IMR-90 (cell line): ENCODE data around the gene CEBPG. TPM values are rescaled to one million over a fixed set of nuclear protein-coding genes. Genes with fewer than 3 reads are reported as not detected.

Experiments
- ATAC-seq: fragments of 200-7000 bp; cut with Tn5 transposase; 2 replicates; pipeline ENCODE4 v1.9.1; 2020; ENCODE audit warnings: low read depth, mild to moderate bottlenecking, moderate library complexity
- BruUV-seq: library from RNA; stranded (reverse); fragments of 400-500 nt; replicated peaks from 2 replicates; lab custom pipeline; 2021; lab: Mats Ljungman, UMichigan
- CTCF ChIA-PET: fragments of 300-600 bp; formaldehyde crosslinking; extraction: SDS; loops from one replicate; lab custom pipeline; 2021; ENCODE audit warnings: antibody characterized with exemption; lab: Yijun Ruan, JAX
- POLR2A ChIA-PET: fragments of 300-600 bp; sonication (Branson Sonifier 250); formaldehyde crosslinking; loops from one replicate; lab custom pipeline; 2022; ENCODE audit warnings: antibody characterized with exemption; ENCODE audit not compliant: unreplicated experiment; lab: Charles Lee
- DNase-seq: peaks from one replicate; pipeline ENCODE4 v3.0.0; 2013
- H2AFZ ChIP-seq: replicated peaks from 2 replicates; pipeline ENCODE3; 2013; ENCODE audit warnings: low read length, mild to moderate bottlenecking; ENCODE audit not compliant: poor library complexity
- H2AK5ac ChIP-seq: 2 replicates; pipeline ENCODE4 v1.6.1; 2013; ENCODE audit warnings: low read depth, low read length, inconsistent platforms
- H2AK9ac ChIP-seq: replicated peaks from 2 replicates; pipeline ENCODE3; 2013; ENCODE audit warnings: mild to moderate bottlenecking, low read depth, low read length, moderate library complexity; ENCODE audit not compliant: poor library complexity
- H2BK120ac ChIP-seq: 2 replicates; pipeline ENCODE4 v1.6.1; 2013; ENCODE audit warnings: low read depth, low read length, inconsistent platforms
- H2BK15ac ChIP-seq: 3 replicates; pipeline ENCODE4 v1.6.1; 2013; ENCODE audit warnings: low read depth, low read length, inconsistent platforms
- H2BK20ac ChIP-seq: 2 replicates; pipeline ENCODE4 v1.6.1; 2013; ENCODE audit warnings: low read depth, mild to moderate bottlenecking, inconsistent platforms, low read length, moderate library complexity
- H2BK5ac ChIP-seq: 2 replicates; pipeline ENCODE4 v1.6.1; 2013; ENCODE audit warnings: mild to moderate bottlenecking, low read depth, low read length, inconsistent platforms; ENCODE audit not compliant: poor library complexity, severe bottlenecking
- H3K14ac ChIP-seq: replicated peaks from 2 replicates; pipeline ENCODE4 v1.6.1; 2013; ENCODE audit warnings: low read depth, low read length, inconsistent platforms
- H3K18ac ChIP-seq: 2 replicates; pipeline ENCODE4 v1.6.1; 2013; ENCODE audit warnings: low read depth, low read length, control low read depth
- H3K23ac ChIP-seq: 2 replicates; pipeline ENCODE4 v1.6.1; 2013; ENCODE audit warnings: low read depth, low read length, inconsistent platforms
- H3K27ac ChIP-seq: 2 replicates; pipeline ENCODE4 v1.5.1; 2013; ENCODE audit warnings: mild to moderate bottlenecking, control low read depth, low read length; ENCODE audit not compliant: insufficient read depth
- H3K27me3 ChIP-seq: 2 replicates; pipeline ENCODE4 v1.6.1; 2013; ENCODE audit warnings: low read length; ENCODE audit not compliant: control insufficient read depth, insufficient read depth
- H3K36me3 ChIP-seq: 2 replicates; pipeline ENCODE4 v1.6.1; 2013; ENCODE audit warnings: low read length, mixed read lengths; ENCODE audit not compliant: control insufficient read depth, insufficient read depth
- H3K4ac ChIP-seq: 2 replicates; pipeline ENCODE4 v1.6.1; 2013; ENCODE audit warnings: low read depth, low read length, inconsistent platforms
- H3K4me1 ChIP-seq: 2 replicates; pipeline ENCODE4 v1.6.1; 2013; ENCODE audit warnings: low read length, mixed read lengths; ENCODE audit not compliant: control insufficient read depth, insufficient read depth
- H3K4me2 ChIP-seq: 2 replicates; pipeline ENCODE4 v1.6.1; 2013; ENCODE audit warnings: low read depth, mild to moderate bottlenecking, control low read depth, low read length, moderate library complexity
- H3K4me3 ChIP-seq: 2 replicates; pipeline ENCODE4 v1.5.1; 2013; ENCODE audit warnings: low read depth, mild to moderate bottlenecking, control low read depth, low read length, moderate library complexity; ENCODE audit not compliant: insufficient read depth
- H3K56ac ChIP-seq: 2 replicates; pipeline ENCODE4 v1.6.1; 2013; ENCODE audit warnings: low read length, inconsistent platforms; ENCODE audit not compliant: insufficient read depth; ENCODE audit errors: extremely low read depth
- H3K79me1 ChIP-seq, 2 experiments: 2 replicates each; pipeline ENCODE4 v1.6.1; 2013; ENCODE audit warnings: low read length in 2 of 2, inconsistent platforms in 1 of 2, low read depth in 1 of 2
- H3K9ac ChIP-seq: 2 replicates; pipeline ENCODE4 v1.6.1; 2013; ENCODE audit warnings: low read depth, low read length, control low read depth
- H3K9me1 ChIP-seq: 2 replicates; pipeline ENCODE4 v1.6.1; 2013; ENCODE audit warnings: low read length, inconsistent platforms; ENCODE audit not compliant: insufficient read depth
- H3K9me3 ChIP-seq: 2 replicates; pipeline ENCODE4 v1.6.1; 2013; ENCODE audit warnings: low read length; ENCODE audit not compliant: control insufficient read depth, insufficient read depth
- H4K20me1 ChIP-seq: 2 replicates; pipeline ENCODE4 v1.6.1; 2013; ENCODE audit warnings: low read length, inconsistent platforms; ENCODE audit not compliant: insufficient read depth
- H4K5ac ChIP-seq: 2 replicates; pipeline ENCODE4 v1.6.1; 2013; ENCODE audit warnings: mild to moderate bottlenecking, low read depth, low read length, control low read depth
- H4K8ac ChIP-seq, 2 experiments: 2 replicates each; pipeline ENCODE4 v1.6.1; 2013; ENCODE audit warnings: low read depth in 2 of 2, low read length in 2 of 2, control low read depth in 1 of 2, inconsistent platforms in 1 of 2
- H4K91ac ChIP-seq: 2 replicates; pipeline ENCODE4 v1.6.1; 2013; ENCODE audit warnings: low read depth, low read length, inconsistent platforms; ENCODE audit not compliant: insufficient read depth
- BHLHE40 ChIP-seq: fragments of 150-350 bp; IDR thresholded peaks from 2 replicates; pipeline ENCODE4 v1.6.1; 2016; ENCODE audit warnings: mild to moderate bottlenecking, low read depth, low read length
- CEBPB ChIP-seq: IDR thresholded peaks from 2 replicates; pipeline ENCODE4 v1.6.1; 2012; ENCODE audit warnings: low read depth, low read length, improper control_type of control experiment
- MAFK ChIP-seq: IDR thresholded peaks from 2 replicates; pipeline ENCODE4 v1.6.1; 2012; ENCODE audit warnings: low read depth, low read length, improper control_type of control experiment
- MAZ ChIP-seq: IDR thresholded peaks from 2 replicates; pipeline ENCODE4 v1.6.1; 2012; ENCODE audit warnings: low read depth, mild to moderate bottlenecking, low read length, improper control_type of control experiment, moderate library complexity, borderline replicate concordance
- MXI1 ChIP-seq: IDR thresholded peaks from 2 replicates; pipeline ENCODE4 v1.6.1; 2012; ENCODE audit warnings: low read depth, mild to moderate bottlenecking, low read length, moderate library complexity, borderline replicate concordance
- NFE2L2 ChIP-seq: fragments of 150-350 bp; IDR thresholded peaks from 2 replicates; pipeline ENCODE4 v1.6.1; 2016; ENCODE audit warnings: low read depth, mild to moderate bottlenecking, low read length
- POLR2A ChIP-seq: IDR thresholded peaks from 2 replicates; pipeline ENCODE4 v1.6.1; 2012; ENCODE audit warnings: mild to moderate bottlenecking, low read depth, low read length
- RFX5 ChIP-seq: IDR thresholded peaks from 2 replicates; pipeline ENCODE4 v1.8.0; 2012; ENCODE audit warnings: low read depth, mild to moderate bottlenecking, low read length, moderate library complexity
- WGBS, 2 experiments: methylation state at CpG; one replicate each; pipeline versions ENCODE4 v1.1.5 to v1.1.7; 2013; ENCODE audit warnings: missing lambda C conversion rate in 2 of 2; ENCODE audit not compliant: insufficient read length in 1 of 2; ENCODE audit errors: extremely low coverage in 2 of 2; 5-methylcytosine and 5-hydroxymethylcytosine counted together
- dilution Hi-C: fragments of 300-500 bp; cut with HindIII; formaldehyde crosslinking; loops from one replicate; pipeline ENCODE4 v1.14.3; 2018; ENCODE audit warnings: low sequenced_read_pairs; ENCODE audit not compliant: unreplicated experiment
- in situ Hi-C: fragments of 300-500 bp; cut with MboI; formaldehyde crosslinking; loops from 3 replicates; pipeline ENCODE4 v1.14.3; 2019; ENCODE audit warnings: low sequenced_read_pairs, inconsistent platforms, mixed read lengths
- intact Hi-C: fragments of 100-400 bp; cut with micrococcal nuclease; formaldehyde crosslinking; loops from 2 replicates; pipeline ENCODE4 v1.10.0; 2022
- polyA plus RNA-seq, 3 experiments: library from polyadenylated mRNA; depleted of rRNA; stranded (reverse); fragments of >200 nt; gene quantifications; 2 replicates each; pipeline ENCODE4 v1.2.3, GENCODE V29; 2012; ENCODE audit warnings: low replicate concordance in 1 of 3
- total RNA-seq: library from RNA; depleted of rRNA; stranded (reverse); fragments of >200 nt; gene quantifications from 2 replicates; pipeline ENCODE4 v1.2.3, GENCODE V29; 2012
- TF ChIP-seq, protein P1 (sequence below): fragments of 150-350 bp; IDR thresholded peaks from 2 replicates; pipeline ENCODE4 v1.6.1; 2016; ENCODE audit warnings: low read depth, mild to moderate bottlenecking, low read length, moderate library complexity, borderline replicate concordance

CEBPG gene
- total and polyA plus RNA-seq, 2 of the 4 experiments (the other 2 are of a cell fraction), result 9.2 to 14.3 TPM

DNA sequence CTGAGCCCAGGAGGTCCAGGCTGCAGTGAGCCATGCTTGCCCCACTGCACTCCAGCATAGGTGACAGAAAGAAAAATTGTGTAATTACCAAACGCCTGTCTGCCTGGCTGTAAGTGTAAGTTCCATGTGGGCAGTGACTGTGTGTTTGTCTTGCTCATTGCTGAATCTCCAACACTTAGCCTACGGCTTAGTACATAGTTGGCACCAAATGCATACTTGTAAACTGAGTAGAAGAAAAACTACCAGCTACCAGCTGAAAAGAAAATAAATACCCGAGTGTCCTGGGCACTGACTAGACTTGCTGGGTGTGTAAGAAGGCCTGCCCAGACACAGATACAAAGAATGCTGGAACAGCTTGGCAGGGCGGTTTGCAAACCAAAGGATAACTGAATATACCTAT is 2.7 kb upstream of the CEBPG start:
- Histone ChIP-seq H2BK5ac (no peak overlapping the region), H3K4ac (no peak overlapping the region), H3K36me3 (no peaks in the 10 kb centered on the region), H4K20me1 (peaks cover 16% of the 10 kb centered on the region), H4K8ac (no peak overlapping the region), H3K4me2 (no peak overlapping the region), H3K79me1 (peaks cover 14 to 16% of the 10 kb centered on the region in 2 experiments), H4K5ac (no peak overlapping the region), H2AFZ (no peak overlapping the region), H3K27ac (no peak overlapping the region), H3K23ac (no peak overlapping the region), H3K9ac (no peak overlapping the region), H3K4me3 (no peak overlapping the region), H3K4me1 (peaks cover 5% of the 10 kb centered on the region), H4K91ac (no peak overlapping the region), H2BK120ac (no peak overlapping the region), H3K9me3 (no peaks in the 10 kb centered on the region), H3K14ac (no peak overlapping the region), H3K18ac (no peak overlapping the region), H2AK5ac (no peak overlapping the region), H3K9me1 (peaks cover 8% of the 10 kb centered on the region), H3K27me3 (peaks cover 14% of the 10 kb centered on the region), H3K56ac (no peak overlapping the region), H2BK15ac (no peak overlapping the region), H2AK9ac (no peak overlapping the region), H2BK20ac (no peak overlapping the region)
- POLR2A ChIA-PET, result no interaction called here
- no peak for DNase-seq
- dilution Hi-C loops (no loop called here), in situ Hi-C loops (no loop called here), intact Hi-C loops (loop anchor here (5.0 kb wide), 1 partner anchor 68 kb away; the partner anchor contains the start of gene CEBPA)
- BruUV-seq, result no TSS peak
- no peak for ATAC-seq
- WGBS, 2 experiments, result no CpG with 5 or more reads among the region's 4 CpGs
- CTCF ChIA-PET, result interaction anchor here (0.7 kb wide), 1 partner anchor 30 kb away, joined by 3 read pairs; no protein-coding TSS in a partner anchor
- no peak for TF ChIP-seq RFX5
- TF ChIP-seq MAZ, result no peak
- TF ChIP-seq, protein P1, sequence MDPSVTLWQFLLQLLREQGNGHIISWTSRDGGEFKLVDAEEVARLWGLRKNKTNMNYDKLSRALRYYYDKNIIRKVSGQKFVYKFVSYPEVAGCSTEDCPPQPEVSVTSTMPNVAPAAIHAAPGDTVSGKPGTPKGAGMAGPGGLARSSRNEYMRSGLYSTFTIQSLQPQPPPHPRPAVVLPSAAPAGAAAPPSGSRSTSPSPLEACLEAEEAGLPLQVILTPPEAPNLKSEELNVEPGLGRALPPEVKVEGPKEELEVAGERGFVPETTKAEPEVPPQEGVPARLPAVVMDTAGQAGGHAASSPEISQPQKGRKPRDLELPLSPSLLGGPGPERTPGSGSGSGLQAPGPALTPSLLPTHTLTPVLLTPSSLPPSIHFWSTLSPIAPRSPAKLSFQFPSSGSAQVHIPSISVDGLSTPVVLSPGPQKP, result no peak
- TF ChIP-seq POLR2A, result no peak
- TF ChIP-seq CEBPB, result no peak
- TF ChIP-seq MAFK, result no peak
- TF ChIP-seq NFE2L2, result no peak
- no peak for TF ChIP-seq MXI1
- TF ChIP-seq BHLHE40, result no peak
